Ovary (tissue), 9 donors: ENCODE measurements around the gene INTS6. TPM values are rescaled to one million over a fixed set of nuclear protein-coding genes. Genes with fewer than 3 reads are reported as not detected.

ENCODE experiments used
- DNase-seq, 5 donors: peaks; one replicate each; pipeline ENCODE4 v3.0.0-alpha.2; 2019 to 2020
- H3K27ac ChIP-seq, 2 donors: fragments of 200-600 bp; one replicate each; pipeline versions ENCODE4 v1.5.1 to v1.8.0; 2019 to 2022
- H3K27me3 ChIP-seq: fragments of 200-600 bp; one replicate; pipeline ENCODE4 v1.8.0; 2022
- H3K36me3 ChIP-seq: fragments of 200-600 bp; sonication (generic); one replicate; pipeline ENCODE4 v1.5.1; 2019
- H3K4me1 ChIP-seq: one replicate; pipeline ENCODE4 v1.8.1; 2013; ENCODE audit warnings: mild to moderate bottlenecking, moderate library complexity; ENCODE audit not compliant: insufficient read depth
- H3K4me3 ChIP-seq: fragments of 200-600 bp; sonication (generic); one replicate; pipeline ENCODE4 v1.5.1; 2017
- H3K9me3 ChIP-seq, 2 donors: fragments of 200-600 bp in 1 of 2; sonication (generic) in 1 of 2; one replicate each; pipeline versions ENCODE4 v1.5.1 to v1.8.1; 2013 to 2019; ENCODE audit warnings: mild to moderate bottlenecking in 1 of 2, moderate library complexity in 1 of 2
- EP300 ChIP-seq: sonication (generic); formaldehyde crosslinking; IDR thresholded peaks from one replicate; pipeline ENCODE4 v1.6.1; 2017; ENCODE audit warnings: antibody characterized with exemption
- POLR2A ChIP-seq: fragments of 450-650 bp; IDR thresholded peaks from one replicate; pipeline ENCODE4 v1.6.1; 2017; ENCODE audit warnings: antibody characterized with exemption, mild to moderate bottlenecking, moderate library complexity
- WGBS, 3 donors: extraction: QIAGEN DNeasy Blood & Tissue Kit in 1 of 3; methylation state at CpG; one replicate each; pipeline versions ENCODE4 v1.1.5 to v1.1.7; 2013 to 2017; 5-methylcytosine and 5-hydroxymethylcytosine counted together
- intact Hi-C, 4 donors: fragments of 100-400 bp; cut with DNase I; formaldehyde crosslinking; loops; one replicate each; pipeline versions ENCODE4 v1.11.0 to v1.15.1; 2022 to 2023
- polyA plus RNA-seq, 2 donors: library from polyadenylated mRNA; stranded (reverse); fragments of 200-250 nt in 1 of 2; fragments of 350-450 nt in 1 of 2; fragmentation: Illumina TruSeq in 1 of 2; extraction: RNeasy Lipid Tissue Mini Kit (QIAGEN cat#74804) in 1 of 2; gene quantifications; one replicate each; pipeline ENCODE4 v1.2.3, GENCODE V29; 2013 to 2014
- total RNA-seq, 7 donors: library from RNA; depleted of rRNA in 2 of 7; stranded (reverse); fragments of >200 nt in 2 of 7; fragmentation: NEBNext Ultra II Directional in 3 of 7; extraction: Animal tissue kit (Norgen Biotek cat#: 25700) in 3 of 7; gene quantifications; one replicate each; pipeline versions ENCODE4 v1.1.0 to v1.2.4, GENCODE V29; 2016 to 2023
- TF ChIP-seq, protein P1 (sequence below), 3 donors: fragments of 450-650 bp in 2 of 3; fragments of 200-600 bp in 1 of 3; IDR thresholded peaks; one replicate each; pipeline versions ENCODE4 v1.5.1 to v1.8.0; 2016 to 2022; ENCODE audit warnings: antibody characterized with exemption in 3 of 3, mild to moderate bottlenecking in 1 of 3
- donor health status: DM: no; HTN: no; CAD: no; lungs with moderate emphysema.
- donor health status: DM: no; HTN: no; CAD: no.
- donor health status: Bipolar disorder and iron deficiency.
- donor health status: DM: yes; HTN: yes; CAD: no.
- donor health status: DM: no; HTN: no; CAD: no.
- donor health status: DM: yes; HTN: yes; CAD: no.

INTS6 gene
- total and polyA plus RNA-seq, 9 donors: 11.2 to 38.9 (median 29.2) TPM

DNA sequence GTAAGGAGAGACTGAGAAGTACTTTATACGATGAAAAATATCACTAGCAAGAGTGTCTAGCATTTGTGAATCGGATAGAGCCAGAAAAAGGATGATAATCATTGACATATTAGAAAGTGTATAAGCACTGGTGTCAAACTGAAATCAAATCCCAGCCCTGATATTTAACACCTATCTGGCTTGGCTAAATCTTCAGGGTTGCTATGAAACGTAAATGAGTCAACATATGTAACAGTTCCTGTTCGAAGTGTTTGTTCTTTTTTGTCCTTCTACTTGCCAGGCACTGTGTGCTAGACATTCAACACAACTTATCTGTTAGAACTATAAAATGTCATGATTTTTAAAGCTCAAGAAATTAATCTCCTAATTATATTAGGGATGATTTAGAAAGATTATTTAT lies 72.6 kb downstream of the INTS6 start:
- TF ChIP-seq EP300: no peak
- TF ChIP-seq, protein P1, sequence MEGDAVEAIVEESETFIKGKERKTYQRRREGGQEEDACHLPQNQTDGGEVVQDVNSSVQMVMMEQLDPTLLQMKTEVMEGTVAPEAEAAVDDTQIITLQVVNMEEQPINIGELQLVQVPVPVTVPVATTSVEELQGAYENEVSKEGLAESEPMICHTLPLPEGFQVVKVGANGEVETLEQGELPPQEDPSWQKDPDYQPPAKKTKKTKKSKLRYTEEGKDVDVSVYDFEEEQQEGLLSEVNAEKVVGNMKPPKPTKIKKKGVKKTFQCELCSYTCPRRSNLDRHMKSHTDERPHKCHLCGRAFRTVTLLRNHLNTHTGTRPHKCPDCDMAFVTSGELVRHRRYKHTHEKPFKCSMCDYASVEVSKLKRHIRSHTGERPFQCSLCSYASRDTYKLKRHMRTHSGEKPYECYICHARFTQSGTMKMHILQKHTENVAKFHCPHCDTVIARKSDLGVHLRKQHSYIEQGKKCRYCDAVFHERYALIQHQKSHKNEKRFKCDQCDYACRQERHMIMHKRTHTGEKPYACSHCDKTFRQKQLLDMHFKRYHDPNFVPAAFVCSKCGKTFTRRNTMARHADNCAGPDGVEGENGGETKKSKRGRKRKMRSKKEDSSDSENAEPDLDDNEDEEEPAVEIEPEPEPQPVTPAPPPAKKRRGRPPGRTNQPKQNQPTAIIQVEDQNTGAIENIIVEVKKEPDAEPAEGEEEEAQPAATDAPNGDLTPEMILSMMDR (IDR thresholded peaks at IDR 0.05): no peak
- H3K4me1 ChIP-seq: no peaks in the 10 kb centered on the region
- no peak for DNase-seq
- H3K36me3 ChIP-seq: no peaks in the 10 kb centered on the region
- intact Hi-C loops: loop anchor here in 1 of 4 donors (5.0 kb wide), 1 partner anchor 968 kb away; no protein-coding TSS in a partner anchor
- no peak overlapping the region for H3K4me3 ChIP-seq
- no peaks in the 10 kb centered on the region for H3K9me3 ChIP-seq
- H3K27me3 ChIP-seq: no peaks in the 10 kb centered on the region
- WGBS, 3 donors: 87 to 89% (median 88%) methylated on average over 4 of the region's 4 CpGs
- H3K27ac ChIP-seq: no peak overlapping the region

DNA sequence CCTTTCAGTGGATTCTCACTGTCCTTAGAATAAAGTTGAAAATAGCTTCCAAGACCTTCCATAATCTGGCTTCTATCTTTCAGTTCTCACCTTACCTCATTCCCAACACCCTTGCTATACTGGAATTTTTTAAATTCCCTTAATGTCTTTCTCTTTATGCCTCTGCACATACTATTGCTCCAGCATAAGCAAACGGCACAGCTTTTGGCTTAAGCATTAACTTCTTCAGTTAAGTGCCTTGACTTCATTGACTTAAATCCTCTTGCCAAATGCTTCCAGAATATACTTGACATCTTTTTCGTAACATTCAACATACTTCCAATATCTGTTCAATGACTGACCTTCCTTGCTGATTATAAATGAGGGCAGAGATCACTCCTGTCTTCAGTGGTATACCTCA lies 79.4 kb downstream of the INTS6 start:
- no peaks in the 10 kb centered on the region for H3K9me3 ChIP-seq
- H3K27me3 ChIP-seq: no peaks in the 10 kb centered on the region
- intact Hi-C loops: no loop called here
- DNase-seq: no peak
- H3K27ac ChIP-seq: no peak overlapping the region
- no peaks in the 10 kb centered on the region for H3K4me1 ChIP-seq
- TF ChIP-seq, protein P1 (IDR thresholded peaks at IDR 0.05): no peak
- no peak for TF ChIP-seq POLR2A
- no peak for TF ChIP-seq EP300
- H3K36me3 ChIP-seq: no peaks in the 10 kb centered on the region
- H3K4me3 ChIP-seq: no peak overlapping the region
- WGBS, 3 donors: 94 to 97% (median 94%) methylated on average over 2 of the region's 2 CpGs

DNA sequence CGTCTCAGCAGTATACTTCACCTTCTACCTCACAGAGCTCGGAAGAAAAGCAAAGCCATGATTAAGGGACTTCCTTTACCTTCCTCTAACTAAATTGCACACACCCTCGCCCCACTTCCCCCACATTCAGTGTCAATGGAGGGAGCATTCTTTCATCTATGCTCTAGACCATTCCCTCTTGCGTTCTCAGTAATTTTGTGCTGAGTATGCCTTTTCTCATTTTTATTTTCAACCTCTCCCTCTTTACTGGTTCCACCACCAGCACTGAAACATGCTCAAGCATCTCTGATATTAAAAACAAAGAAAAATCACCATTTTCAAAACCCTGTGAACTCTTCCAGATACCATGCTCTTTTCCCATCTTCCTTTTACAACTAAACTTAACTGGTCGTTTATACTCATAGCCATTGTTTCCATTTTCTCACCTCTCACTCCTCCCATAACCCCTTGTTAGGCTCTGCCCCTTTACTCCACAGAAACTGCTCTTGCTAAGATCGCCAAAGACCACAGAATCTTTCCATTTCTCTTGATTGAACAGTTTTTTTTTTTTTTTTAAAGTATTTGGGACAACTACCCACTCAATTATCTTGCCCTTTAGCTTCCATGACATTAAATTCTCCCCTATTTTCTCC lies 81.0 kb downstream of the INTS6 start:
- H3K9me3 ChIP-seq: no peaks in the 10 kb centered on the region
- no peaks in the 10 kb centered on the region for H3K36me3 ChIP-seq
- no peaks in the 10 kb centered on the region for H3K27me3 ChIP-seq
- H3K27ac ChIP-seq: no peak overlapping the region
- H3K4me3 ChIP-seq: no peak overlapping the region
- intact Hi-C loops: no loop called here
- H3K4me1 ChIP-seq: no peaks in the 10 kb centered on the region
- WGBS, 3 donors: 92 to 94% (median 93%) methylated on average over 6 of the region's 6 CpGs
- no peak for DNase-seq
- TF ChIP-seq EP300 (no peak), POLR2A (no peak)
- TF ChIP-seq, protein P1 (IDR thresholded peaks at IDR 0.05): no peak

DNA sequence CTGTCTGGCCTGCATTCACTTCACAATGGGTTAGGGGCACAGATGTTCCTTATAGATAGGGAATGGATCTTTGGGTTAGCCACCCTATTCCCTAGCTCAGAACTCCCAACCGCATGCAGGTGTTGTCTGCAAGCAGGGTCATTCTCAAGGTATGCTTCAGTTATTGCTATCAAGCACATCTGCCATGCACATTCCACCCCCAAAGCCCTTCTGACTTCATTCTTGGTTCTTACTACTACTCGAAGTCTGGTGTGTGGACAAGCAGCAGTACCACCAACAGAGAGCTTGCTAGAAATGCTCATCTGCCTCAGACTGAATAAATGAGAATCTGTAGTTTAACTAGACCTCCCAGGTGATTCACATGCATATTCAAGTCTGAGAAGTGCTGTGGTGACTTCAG lies 82.0 kb downstream of the INTS6 start:
- H3K4me1 ChIP-seq: no peaks in the 10 kb centered on the region
- no peak overlapping the region for H3K27ac ChIP-seq
- TF ChIP-seq EP300 (no peak), POLR2A (no peak)
- TF ChIP-seq, protein P1 (IDR thresholded peaks at IDR 0.05): no peak
- no peak for DNase-seq
- no peaks in the 10 kb centered on the region for H3K36me3 ChIP-seq
- no peaks in the 10 kb centered on the region for H3K9me3 ChIP-seq
- WGBS, 3 donors: 85 to 96% (median 95%) methylated on average over 2 of the region's 2 CpGs
- no peak overlapping the region for H3K4me3 ChIP-seq
- intact Hi-C loops: no loop called here
- H3K27me3 ChIP-seq: no peaks in the 10 kb centered on the region
